Astrocyte of the cerebellum (primary cell): ENCODE measurements around the gene ADAMTS1.
A peak's percentile ranks its signal among the peaks of the same experiment; 100 is the strongest.

ENCODE experiments used
- DNase-seq: peaks from one replicate; pipeline ENCODE4 v3.0.0-alpha.2; 2011; ENCODE audit warnings: low read depth
- H3K4me3 ChIP-seq: 2 replicates; pipeline ENCODE4 v1.5.1; 2011; ENCODE audit warnings: mild to moderate bottlenecking, low read depth, low read length, moderate library complexity
- in situ Hi-C: cut with HindIII; loops from 2 replicates; pipeline ENCODE4 v1.10.0; 2017; ENCODE audit warnings: low sequenced_read_pairs
- TF ChIP-seq, protein P1 (sequence below): IDR thresholded peaks from 2 replicates; pipeline ENCODE4 v1.5.1; 2012; ENCODE audit warnings: low read length, low read depth, moderate library complexity, mild to moderate bottlenecking; ENCODE audit errors: missing control alignments

The ADAMTS1 gene

DNA sequence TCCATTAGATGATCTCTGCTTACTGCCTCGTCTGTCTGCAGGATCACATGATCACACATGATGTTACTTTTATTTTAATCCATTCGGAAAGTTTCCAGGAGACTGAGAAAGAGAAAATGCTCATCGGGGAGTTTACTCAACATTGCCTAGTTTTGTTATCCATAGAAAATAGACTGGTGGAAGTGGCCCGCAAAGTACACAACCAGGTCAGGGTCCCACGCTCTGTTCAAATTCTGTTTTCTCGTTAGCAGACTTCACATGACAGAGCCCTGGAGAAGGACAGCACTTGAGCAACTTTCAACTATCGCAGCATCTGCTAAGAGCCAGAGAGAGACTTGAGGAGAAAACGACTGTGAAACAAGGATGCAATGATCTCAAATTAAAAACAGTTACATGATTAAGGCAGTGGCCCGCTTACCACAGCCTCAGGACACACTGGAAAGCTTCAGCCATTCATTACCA is 44.2 kb downstream of the ADAMTS1 start:
- DNase-seq = no peak
- in situ Hi-C loops = no loop called here
- TF ChIP-seq, protein P1, sequence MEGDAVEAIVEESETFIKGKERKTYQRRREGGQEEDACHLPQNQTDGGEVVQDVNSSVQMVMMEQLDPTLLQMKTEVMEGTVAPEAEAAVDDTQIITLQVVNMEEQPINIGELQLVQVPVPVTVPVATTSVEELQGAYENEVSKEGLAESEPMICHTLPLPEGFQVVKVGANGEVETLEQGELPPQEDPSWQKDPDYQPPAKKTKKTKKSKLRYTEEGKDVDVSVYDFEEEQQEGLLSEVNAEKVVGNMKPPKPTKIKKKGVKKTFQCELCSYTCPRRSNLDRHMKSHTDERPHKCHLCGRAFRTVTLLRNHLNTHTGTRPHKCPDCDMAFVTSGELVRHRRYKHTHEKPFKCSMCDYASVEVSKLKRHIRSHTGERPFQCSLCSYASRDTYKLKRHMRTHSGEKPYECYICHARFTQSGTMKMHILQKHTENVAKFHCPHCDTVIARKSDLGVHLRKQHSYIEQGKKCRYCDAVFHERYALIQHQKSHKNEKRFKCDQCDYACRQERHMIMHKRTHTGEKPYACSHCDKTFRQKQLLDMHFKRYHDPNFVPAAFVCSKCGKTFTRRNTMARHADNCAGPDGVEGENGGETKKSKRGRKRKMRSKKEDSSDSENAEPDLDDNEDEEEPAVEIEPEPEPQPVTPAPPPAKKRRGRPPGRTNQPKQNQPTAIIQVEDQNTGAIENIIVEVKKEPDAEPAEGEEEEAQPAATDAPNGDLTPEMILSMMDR = no peak
- H3K4me3 ChIP-seq = no peak overlapping the region

DNA sequence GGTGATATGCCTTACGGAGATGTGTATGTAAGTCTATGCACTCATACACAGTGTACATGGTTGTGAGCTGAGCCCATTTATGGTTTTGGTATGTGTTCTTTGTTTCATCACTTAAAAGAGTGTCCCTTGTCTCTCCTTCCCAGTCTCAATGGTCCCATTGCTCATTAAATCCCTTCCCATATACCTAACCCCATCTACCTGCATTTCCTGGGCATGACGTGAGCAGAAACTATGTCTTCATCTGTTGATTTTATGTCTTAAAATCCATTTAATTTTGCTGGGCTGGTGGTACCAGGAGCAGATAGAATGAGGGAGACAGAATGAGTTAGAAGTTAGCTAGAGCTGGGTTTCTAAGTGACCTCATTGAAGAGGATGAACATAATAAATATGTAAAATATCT is 44.8 kb downstream of the ADAMTS1 start:
- no peak for DNase-seq
- in situ Hi-C loops = no loop called here
- H3K4me3 ChIP-seq = no peak overlapping the region
- TF ChIP-seq, protein P1 = no peak

DNA sequence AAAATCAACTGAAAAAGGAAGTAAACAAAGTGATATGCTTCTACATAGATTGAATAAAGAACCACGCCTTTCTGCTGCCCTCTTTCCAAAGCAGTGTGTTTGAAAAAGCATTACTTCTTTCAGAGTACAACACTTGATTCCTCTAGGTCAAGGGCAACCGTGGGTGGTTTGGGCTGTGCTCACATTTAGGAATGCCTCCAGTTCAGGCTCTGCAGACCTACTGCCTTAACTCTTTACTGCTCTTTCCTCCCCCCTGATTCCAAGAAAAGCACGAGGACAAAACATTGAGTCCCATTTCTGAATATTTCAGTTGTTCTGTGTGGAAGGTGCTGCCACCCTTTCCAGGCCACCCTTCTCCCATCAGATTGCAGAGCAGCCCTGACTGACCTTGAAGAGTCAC is 45.2 kb downstream of the ADAMTS1 start:
- DNase-seq = no peak
- H3K4me3 ChIP-seq = no peak overlapping the region
- TF ChIP-seq, protein P1 = no peak
- in situ Hi-C loops = no loop called here

DNA sequence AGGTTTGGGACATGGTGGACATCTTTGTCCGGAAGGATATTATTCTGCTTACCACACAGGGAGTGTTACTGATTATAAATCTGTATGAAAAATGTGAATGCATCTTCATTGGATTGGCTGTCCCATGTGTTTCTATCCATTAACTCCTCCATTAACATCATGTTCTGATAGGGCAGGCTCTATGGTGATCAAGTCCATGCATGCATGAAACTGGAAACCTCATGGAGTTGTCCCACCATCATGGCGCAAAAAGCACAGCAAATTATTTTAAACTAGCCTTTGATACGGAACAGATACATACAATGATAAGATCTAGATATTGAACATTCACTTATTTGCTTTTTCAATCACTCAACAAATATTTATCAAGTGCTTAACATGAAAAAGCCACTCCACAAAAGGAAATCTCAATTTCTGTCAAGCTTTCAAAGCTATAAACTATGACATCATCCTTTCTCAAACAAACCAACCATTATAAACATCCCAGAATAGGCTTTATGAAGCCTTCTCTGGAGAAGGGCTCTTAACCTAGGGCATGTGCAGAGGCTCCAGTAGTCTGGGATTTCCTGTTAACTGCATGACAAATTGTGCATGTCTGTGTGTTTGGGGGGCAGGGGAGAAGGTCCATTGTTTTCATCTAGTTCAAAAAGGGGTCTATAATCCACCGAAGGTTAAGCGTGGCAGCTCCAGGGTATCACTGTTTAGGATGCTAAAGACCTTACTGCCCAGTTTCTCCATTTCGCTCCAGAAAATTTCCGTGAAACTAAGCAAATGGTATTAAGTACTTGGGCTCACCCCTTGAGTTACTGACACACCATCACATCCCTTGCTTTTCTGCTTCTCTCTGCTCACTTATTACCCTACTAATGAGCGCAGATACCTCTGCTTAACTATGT is 46.1 kb downstream of the ADAMTS1 start:
- in situ Hi-C loops = no loop called here
- TF ChIP-seq, protein P1 = no peak
- no peak for DNase-seq
- H3K4me3 ChIP-seq = no peak overlapping the region

DNA sequence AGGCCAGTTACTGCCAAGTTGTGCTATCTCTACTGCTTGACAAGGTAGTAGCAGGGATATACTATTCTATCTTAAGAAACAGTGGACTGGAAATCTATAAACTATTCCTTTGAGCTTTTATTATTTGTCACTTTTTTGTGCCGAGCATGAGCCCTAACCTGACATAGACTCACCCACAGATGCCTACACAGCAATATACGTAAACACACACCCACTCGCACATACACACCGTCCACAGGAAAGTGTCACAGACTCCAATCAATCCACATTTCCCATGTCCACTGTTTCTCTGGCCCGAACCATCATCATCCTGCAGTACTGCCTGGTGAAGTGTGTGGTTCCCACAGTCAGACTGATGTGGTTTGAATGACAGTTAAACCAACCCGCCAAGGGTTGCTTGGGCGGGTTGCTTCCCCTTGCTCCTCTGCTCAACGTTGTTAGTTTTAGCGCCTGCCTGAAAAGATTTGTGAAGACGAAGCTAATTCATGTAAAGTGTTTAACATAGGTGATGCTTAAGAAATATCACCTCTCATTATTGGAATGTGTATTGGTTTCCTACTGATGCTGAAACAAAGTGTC is 47.2 kb downstream of the ADAMTS1 start:
- no peak for DNase-seq
- in situ Hi-C loops = no loop called here
- no peak overlapping the region for H3K4me3 ChIP-seq
- TF ChIP-seq, protein P1 = no peak

DNA sequence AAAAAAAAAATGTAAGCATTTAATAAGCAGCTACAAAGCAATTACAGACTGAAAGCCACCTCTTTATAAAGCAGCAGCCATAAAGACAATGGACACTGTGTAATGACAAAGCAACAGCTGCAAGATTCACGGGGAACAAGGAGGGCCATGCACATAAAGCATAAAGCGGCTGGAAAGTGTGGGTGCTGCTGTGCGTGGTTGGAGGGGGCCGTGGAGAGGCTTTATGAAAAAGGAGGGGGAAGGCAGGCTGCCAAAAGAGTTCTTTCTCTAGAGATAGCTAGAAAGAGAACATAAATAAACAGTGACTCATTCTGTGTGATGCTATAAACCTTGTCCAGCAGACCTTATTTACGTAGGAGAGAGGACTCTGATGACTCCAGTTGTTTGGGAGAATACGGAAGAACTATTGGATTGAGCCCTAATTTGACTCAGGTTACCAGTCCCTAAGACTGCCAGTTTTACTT is 49.3 kb downstream of the ADAMTS1 start:
- H3K4me3 ChIP-seq = no peak overlapping the region
- in situ Hi-C loops = no loop called here
- peak; percentile 81 for DNase-seq
- TF ChIP-seq, protein P1 = no peak
